Measurements from ENCODE around the gene FZD8.
A peak's percentile ranks its signal among the peaks of the same experiment; 100 is the strongest.
"Not testable (repeated sequence)": the region's sequence is repeated elsewhere in the genome, so short reads cannot be mapped to it uniquely, and the experiment has no call there.

FZD8 gene, protein sequence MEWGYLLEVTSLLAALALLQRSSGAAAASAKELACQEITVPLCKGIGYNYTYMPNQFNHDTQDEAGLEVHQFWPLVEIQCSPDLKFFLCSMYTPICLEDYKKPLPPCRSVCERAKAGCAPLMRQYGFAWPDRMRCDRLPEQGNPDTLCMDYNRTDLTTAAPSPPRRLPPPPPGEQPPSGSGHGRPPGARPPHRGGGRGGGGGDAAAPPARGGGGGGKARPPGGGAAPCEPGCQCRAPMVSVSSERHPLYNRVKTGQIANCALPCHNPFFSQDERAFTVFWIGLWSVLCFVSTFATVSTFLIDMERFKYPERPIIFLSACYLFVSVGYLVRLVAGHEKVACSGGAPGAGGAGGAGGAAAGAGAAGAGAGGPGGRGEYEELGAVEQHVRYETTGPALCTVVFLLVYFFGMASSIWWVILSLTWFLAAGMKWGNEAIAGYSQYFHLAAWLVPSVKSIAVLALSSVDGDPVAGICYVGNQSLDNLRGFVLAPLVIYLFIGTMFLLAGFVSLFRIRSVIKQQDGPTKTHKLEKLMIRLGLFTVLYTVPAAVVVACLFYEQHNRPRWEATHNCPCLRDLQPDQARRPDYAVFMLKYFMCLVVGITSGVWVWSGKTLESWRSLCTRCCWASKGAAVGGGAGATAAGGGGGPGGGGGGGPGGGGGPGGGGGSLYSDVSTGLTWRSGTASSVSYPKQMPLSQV

DNA sequence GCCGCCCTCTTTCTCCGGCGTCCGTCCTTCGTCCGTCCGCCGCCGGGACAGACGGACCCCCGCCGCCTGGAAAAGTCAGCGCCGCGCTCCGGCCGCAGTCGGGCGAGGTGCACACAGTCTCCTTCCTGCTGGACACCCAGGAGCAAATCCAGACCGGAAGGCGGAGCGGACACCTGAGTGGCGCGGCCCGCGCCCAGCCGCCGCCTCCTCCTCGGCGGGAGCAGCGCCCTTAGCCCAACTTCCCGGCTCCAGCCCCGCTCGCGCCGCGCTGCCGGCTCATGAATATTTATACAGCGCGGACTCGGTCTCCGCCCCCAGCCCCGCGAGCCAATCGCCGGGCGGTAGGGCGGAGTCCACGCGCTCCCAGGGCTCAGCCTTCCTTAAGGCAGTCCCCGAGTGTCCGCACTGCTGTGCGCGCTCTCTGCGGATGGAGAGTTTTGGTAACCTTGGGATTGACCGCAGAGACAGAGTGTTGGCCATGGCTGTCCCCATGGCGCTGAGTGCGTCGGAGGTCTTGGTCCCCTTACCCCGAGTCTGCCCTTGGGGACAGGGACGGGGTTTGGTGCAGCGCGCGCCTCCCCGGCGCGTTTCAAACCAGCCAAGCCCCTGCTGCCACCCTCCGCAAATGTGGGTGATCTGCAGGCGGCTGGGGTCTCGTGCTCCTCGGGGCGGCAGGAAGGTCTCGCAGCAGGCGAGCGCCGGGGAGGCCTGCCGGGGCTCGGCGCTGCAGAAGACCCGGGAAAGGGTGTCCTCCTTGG lies at the start of gene FZD8:
FZD8 (minus strand) TSS at position 262 of the 758 bp plus-strand sequence. CDS start 867 bp downstream, outside the sequence.
- DNase-seq: peak; percentile 97

DNA sequence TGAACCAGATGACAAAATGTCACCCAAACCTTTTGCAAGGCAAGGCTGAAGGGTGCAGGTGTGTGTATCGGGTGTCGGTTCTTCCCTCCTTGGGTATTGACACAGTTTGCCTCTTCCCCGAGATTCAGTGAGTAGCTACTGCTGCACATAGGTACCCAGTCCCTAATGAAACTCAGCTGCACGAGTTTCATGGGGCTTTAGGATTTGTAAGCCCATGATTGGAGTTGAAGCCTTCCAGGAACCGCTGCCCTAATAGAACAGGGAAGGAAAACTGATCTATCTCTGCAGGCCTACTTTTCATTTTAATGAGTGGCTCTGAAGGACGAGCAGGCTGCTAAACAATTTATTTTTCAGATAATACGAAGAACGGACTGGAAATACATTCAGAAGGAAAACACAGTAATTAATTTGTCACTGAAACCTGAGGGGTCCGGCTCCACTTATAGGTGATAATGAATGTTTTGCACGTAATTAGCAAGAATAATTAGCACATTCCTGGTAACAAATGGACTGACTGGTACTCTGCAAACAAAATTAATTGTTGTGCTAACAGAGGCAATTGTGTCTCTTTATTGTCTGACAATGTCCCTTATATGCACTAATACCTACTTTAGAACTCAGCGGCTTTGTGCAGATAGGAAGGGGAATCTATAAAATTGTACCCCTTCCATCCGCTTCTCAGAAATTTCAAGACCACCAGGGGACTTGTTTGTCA lies 49.6 kb upstream of the FZD8 start:
- DNase-seq: no peak

GRCh38 chr10:35690534-35690933 lies 48.4 kb upstream of the FZD8 start:
- DNase-seq: no peak

- DNase-seq: not testable (repeated sequence)
These were observed 43.8 kb upstream of the FZD8 start for GRCh38 chr10:35685858-35686257.

DNA sequence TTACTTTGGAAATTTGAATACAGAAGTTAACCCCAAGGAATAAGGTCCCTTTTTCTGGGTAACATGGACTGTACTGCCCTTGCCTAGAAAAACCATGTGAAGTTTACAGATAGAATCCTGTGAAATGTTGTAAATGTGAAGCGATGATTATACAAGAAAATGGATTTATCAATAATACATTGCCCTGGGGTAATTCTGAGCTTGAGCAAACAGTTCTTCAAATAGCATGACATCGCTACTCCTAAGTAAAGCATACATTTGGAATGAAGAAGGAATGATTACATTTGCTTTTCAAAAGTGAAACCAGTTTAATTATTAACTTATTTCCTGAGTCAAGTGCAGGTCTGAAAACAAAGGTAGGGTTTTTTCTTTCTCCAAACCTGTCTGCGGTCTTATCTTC lies 43.3 kb upstream of the FZD8 start:
- no peak for DNase-seq

DNA sequence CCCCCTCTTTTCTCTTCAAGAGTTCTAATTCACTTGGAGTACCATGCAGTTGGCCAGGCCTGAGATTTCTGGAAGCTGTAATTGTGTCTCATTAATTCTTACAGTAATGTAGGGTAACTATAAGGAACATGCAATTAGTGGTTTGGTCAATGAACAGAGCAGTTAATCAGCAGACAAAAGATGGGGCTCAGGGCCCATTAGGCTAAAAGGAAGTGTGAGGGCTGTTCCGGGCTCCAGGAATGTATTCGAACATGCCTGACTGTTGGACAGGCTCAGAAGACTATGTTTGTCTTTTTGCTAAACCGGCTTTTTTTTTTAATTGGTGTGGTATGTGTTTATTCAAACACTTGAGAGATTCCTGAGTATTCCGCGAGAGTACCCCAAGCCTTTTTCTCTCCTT lies 42.5 kb upstream of the FZD8 start:
- DNase-seq: no peak

- no peak for DNase-seq
These were observed 33.8 kb upstream of the FZD8 start for GRCh38 chr10:35675846-35676245.

DNA sequence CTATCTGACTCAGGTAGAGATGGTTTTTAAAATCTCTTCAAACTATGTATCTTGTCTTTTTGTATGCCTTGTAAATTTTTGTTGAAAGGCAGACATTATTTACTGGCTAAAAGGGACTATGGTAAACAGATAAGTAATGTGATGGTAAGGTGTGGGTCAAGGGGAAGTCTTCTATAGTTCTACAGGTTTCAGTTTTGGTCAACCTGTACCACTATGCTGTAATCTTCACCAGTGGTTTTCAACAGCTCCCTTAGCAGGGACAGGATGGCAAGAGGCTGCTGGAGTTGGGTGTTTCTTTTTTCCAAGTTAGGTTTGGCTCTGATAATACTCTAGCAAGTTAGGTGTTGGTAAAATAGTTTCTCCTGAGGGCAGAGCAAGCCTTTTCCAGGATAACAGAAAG lies 32.7 kb upstream of the FZD8 start:
- no peak for DNase-seq

DNA sequence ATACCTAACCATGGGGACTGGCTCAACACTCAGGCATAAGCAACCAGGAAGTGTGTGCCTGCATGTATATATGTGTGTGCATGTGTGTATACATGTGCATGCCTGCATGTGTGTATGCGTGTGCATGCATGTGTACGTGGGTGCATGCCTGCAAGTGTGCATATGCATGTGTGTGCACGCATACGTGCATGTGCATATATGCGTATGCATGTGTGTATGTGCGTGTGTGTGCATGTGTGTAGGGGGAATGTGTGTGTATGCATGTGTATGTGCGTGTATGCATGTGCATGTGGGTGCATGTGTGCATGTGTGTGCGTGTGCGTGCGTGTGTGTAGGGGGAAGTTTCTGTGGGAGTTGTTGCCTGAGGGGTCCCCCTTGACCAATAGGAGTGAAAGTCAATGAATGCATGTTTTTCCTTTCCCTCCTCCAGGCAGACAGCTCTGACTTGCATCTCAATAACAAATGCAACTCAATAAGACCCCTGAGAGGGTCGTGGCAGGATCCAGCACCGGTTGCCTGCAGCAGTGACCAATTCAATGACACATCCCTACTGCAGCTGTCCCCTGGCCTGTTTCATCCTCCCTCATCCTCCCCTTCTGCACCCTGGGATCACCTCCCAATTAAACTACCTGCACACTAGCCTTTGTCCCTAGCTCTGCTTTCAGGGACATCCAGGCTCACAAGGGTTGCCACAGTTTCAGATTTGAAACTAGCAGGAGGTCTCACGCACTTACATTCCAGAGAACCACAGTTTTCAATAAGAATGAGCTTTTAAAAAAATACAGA lies 27.0 kb upstream of the FZD8 start:
- DNase-seq: no peak

GRCh38 chr10:35667971-35668370 lies 25.9 kb upstream of the FZD8 start:
- no peak for DNase-seq

- no peak for DNase-seq
These were observed 25.3 kb upstream of the FZD8 start for GRCh38 chr10:35667270-35667889.

DNA sequence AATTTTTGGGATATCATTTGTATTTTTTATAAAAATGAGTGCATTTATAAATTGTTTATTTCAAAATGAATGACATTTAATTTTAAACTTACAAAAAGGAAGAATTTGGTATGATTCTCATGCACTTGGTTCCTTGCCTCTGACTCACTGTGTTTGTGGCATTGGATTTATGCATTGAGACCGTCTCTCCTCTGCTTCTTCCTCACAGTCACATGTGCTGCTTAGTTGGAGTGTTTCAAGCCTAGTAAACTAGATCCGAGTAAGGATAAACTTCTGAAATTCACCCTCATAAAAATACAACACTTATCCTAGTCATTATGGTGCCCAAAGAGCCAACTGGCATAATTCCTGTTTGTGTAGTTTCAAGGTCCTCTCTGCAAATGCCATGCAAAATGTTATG lies 19.1 kb upstream of the FZD8 start:
- no peak for DNase-seq

DNA sequence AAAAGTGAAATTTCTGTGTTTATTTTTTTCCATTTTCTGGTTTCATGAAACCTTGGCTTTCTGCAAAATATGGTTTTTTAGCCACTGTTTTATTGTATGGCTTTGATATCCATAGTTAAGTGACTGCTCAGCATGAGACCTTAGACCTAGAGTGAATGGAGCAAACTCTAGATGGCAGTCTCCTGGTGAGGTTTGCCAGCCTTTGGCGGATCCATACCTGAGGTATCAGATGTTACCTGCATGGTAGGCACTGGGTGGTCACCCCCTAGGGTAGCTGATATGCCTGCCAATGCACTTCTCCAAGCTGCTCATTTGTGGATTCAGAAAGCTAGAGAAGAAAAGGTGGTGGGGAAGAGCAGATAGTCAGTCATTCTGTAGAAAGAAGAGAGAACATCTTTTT lies 17.4 kb upstream of the FZD8 start:
- DNase-seq: no peak

GRCh38 chr10:35657621-35658020 lies 15.5 kb upstream of the FZD8 start:
- DNase-seq: no peak

DNA sequence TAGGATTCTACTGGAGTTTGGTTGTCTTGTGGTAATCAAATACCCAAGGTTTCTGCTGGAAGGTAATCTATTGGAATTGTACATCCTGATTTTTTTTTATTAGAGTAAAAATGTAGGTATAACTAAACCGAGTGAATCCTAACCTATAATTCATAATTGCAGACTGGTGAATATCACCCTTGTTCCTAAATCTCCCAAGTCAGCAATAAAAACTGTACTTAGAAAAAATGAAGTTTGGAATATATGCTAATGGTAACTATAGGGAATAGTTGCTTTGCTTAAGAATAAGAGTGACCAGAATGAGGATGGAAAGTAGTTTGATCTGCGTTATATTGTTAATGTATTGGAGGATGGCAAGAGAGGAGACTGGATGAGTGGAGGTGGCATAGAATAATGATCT lies 10.7 kb upstream of the FZD8 start:
- DNase-seq: no peak

- no peak for DNase-seq
These were observed 8.8 kb upstream of the FZD8 start for GRCh38 chr10:35650894-35651293.

- DNase-seq: no peak
These were observed 2.2 kb upstream of the FZD8 start for GRCh38 chr10:35644050-35644950.

- peak; percentile 89 for DNase-seq
These were observed 1.3 kb upstream of the FZD8 start for GRCh38 chr10:35643151-35644049.

DNA sequence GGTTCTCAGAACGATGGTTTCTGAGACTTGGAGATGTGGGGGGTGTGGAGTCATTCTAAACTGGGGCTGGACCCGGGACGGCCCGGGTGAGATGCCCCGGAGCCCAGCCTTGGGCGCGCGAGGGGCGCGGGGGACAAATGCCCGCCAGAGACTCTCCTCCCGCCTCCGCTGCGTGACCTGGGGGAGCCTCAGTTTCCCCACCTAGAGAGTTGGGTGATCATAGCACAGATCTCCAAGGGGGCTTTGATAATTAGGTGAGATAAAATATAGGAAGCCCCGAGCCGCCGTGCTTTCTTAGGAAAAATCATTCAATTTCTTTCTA lies 658 bp upstream of the FZD8 start:
- DNase-seq: no peak

DNA sequence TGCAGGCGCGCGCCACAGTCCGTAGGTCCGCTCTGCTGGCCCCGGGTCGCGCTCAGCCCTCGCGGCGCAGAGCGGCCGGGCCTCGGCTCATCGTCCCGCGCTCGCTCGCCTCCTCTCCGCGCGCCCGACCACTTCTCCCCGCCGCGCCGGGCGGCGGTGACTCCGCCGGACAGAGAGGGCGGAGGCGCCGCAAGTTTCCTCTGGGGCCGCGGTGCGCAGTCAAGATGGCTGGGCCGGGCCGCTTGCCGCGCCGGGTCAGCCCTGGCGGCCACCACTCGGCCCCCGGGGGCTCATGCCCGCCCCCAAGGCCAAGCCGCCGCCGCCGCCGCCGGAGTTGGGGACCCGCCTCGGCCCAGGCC lies 441 bp downstream of the FZD8 start:
- DNase-seq: no peak
